Body of pancreas (tissue), 4 donors: ENCODE measurements around the gene NECAB3.

Source experiments
- POLR2A ChIP-seq, 3 donors: fragments of 450-650 bp; IDR thresholded peaks; one replicate each; pipeline ENCODE4 v1.6.1; 2016; ENCODE audit warnings: antibody characterized with exemption in 3 of 3, mild to moderate bottlenecking in 2 of 3
- TF ChIP-seq, protein P1 (sequence below), 7 experiments: fragments of 450-650 bp in 4 of 7; fragments of 200-600 bp in 3 of 7; sonication (generic) in 3 of 7; IDR thresholded peaks; one replicate each; pipeline ENCODE4 v1.5.1; 2016 to 2019; ENCODE audit warnings: antibody characterized with exemption in 7 of 7

GRCh38 chr20:33686984-33687366, 12.7 kb upstream of the NECAB3 start:
- no peak for TF ChIP-seq POLR2A (IDR thresholded peaks at IDR 0.05)
- TF ChIP-seq, protein P1, sequence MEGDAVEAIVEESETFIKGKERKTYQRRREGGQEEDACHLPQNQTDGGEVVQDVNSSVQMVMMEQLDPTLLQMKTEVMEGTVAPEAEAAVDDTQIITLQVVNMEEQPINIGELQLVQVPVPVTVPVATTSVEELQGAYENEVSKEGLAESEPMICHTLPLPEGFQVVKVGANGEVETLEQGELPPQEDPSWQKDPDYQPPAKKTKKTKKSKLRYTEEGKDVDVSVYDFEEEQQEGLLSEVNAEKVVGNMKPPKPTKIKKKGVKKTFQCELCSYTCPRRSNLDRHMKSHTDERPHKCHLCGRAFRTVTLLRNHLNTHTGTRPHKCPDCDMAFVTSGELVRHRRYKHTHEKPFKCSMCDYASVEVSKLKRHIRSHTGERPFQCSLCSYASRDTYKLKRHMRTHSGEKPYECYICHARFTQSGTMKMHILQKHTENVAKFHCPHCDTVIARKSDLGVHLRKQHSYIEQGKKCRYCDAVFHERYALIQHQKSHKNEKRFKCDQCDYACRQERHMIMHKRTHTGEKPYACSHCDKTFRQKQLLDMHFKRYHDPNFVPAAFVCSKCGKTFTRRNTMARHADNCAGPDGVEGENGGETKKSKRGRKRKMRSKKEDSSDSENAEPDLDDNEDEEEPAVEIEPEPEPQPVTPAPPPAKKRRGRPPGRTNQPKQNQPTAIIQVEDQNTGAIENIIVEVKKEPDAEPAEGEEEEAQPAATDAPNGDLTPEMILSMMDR (IDR thresholded peaks at IDR 0.05), result no peak
